GM21717 (cell line): Measurements from ENCODE around the gene SHISA6.

Experiments used
- ATAC-seq: cut with Tn5 transposase; IDR thresholded peaks from one replicate; pipeline ENCODE4 v1.9.1; 2021; ENCODE audit warnings: mild to moderate bottlenecking, moderate library complexity; ENCODE audit not compliant: unreplicated experiment

Gene SHISA6

DNA sequence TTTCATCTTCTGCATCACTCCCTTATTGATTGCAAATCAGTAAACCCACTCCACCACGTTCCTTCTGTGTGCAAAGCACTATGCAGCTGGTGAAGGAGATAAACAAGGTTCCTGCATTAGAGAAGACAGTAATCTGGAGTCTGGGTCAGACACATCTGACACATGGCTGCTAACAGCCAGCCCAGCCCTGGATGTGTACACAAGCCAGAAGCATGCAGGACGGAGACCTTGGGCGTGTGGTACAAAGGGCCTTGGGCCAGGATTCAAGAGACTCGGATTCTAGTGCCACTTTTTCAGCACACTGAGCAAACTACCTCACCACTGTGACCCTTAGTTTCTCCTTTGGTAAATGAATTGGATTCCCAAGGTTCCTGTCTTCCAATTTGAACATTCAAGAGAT, 270.7 kb downstream of the SHISA6 start:
- no peak for ATAC-seq

DNA sequence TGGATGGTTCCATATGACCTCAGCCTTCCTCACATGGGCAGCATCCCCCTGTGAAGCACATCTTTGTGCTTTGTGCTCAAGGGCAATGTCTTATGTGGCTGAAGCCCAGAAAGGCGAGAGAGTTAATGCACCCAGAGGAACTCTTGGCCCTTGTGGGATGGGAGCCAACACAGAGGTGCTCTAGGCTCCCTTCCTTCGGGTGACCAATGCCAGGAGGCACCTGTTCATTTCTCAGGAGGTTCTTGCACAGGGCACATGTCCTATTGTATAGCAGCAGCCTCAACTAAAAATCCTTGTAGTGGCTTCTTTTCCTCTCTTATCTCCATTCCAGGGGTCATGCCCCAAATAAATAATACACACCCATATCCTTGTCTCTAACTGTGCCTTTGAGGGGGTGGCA, 273.6 kb downstream of the SHISA6 start:
- ATAC-seq = no peak

DNA sequence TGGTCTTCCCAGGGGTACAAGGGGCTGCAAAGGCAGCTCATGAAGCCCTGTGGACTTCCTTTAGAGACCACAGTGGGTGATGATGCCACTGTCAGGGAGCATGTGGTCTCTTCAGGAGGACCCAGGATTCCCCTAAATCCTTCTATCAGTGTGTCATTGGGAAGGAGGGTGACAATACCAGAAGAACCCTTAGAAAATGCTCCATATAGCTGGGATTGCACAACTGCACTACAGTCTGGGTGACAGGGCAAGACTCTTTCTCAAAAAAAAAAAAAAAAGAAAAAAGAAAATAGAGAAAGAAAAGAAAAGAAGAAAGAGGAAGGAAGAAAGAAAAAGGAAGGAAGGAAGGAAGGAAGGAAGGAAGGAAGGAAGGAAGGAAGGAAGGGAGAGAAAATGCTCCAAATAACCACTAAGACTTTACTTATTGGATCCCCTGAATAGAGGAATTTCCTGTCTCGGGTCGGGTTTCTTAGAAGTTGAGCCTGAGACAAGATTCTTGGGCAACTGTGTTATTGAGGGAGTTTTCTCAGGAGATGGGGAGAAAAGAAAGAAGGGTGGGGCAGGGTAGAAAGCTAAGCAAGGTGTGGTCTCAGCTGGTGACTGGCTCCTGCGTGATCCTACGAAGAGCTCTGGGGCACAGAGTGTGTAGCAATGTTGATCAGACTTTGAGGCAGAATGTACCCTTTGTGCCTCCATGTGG, 274.1 kb downstream of the SHISA6 start:
- ATAC-seq = no peak

DNA sequence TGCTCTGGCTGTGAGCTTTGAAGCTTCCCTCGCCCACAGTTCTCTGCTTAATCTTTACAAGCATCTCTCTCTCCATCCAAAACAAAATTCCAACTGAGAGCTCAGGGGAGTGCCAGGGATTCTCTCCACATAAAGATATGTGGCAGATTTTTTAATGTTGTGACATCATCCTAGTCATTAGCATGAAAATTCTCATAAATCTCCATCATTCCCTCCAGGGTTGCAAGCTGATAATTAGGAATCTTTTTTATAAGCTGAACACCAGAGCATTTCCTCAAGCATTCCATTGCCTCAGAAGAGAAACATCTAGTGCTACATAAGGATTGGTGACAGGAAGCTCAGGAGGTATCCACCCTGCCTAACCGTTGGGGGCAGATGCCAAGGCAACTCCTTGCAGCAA, 274.9 kb downstream of the SHISA6 start:
- ATAC-seq = no peak

DNA sequence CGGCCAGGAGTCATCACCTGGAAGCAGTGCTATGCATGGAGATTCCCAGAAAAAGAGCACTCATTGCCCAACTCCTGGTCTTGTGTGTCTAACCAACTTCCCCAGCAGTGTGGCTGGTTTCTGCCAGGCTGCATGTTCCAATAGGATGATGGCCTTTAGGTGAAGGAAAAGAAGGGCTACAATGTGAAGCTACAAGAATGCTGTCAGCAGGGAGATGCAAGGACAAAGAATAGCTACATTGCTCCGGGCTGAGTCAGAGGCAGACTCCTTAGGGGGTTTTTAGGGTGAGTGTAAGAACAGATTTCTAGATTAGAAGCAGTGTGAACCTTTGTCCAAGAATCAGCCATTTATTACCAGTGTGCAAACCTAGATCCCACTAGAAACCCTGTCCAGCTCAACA, 294.2 kb downstream of the SHISA6 start:
- ATAC-seq = no peak

DNA sequence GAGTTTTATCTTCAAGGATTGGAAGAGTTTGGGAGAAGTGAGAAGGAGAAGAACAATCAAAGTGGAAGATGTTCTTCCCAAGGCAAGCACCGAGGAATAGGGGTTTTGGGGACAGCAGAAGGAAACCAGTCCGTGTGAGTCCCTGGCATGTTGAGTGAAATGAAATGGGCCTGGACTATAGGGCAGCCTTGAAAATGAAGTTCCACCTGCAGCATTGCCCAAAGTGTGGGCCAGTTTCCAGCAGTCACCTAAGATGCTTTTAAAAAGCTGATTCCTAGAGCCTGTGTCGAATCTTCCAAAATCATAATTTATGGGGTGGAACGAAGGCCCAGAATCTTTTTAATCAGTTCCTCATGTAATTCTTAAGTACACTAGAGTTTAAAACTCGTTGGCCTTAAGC, 297.4 kb downstream of the SHISA6 start:
- ATAC-seq = no peak

DNA sequence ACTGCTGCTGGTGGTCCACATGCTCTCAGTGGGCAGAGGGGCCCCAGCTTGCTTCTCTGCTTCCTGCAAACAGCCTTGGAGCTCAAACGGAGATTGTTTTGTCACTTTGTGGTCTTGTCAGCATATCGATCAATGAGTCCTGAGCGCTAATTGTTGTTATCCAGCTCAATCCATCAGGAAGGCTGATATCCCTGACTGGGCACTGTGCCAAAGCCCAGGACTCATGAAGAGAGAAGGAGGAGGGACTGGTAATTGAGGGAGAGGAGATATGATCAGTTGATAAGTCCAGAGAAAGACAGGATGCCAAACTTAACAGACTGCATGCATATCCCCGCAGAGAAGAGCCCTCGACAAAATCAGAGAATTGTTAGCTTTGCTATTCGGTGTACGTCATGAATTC, 298.6 kb downstream of the SHISA6 start:
- no peak for ATAC-seq

DNA sequence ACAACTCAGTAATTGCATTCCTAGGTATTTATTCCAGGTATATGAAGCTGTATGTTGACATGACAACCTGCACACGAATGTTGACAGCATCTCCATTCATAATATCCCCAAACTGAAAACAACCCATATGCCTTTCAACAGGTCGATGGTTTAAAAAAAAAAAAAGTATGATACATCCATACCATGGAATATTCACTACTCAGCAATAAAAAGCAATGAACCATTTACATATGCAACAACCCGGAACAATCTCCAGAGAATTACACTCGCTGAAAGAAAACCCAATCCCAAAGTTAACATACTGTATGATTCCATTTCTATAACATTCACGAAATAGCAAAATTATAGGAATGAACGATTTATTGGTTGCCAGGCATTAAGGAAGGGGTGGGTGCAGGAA, 304.0 kb downstream of the SHISA6 start:
- no peak for ATAC-seq

DNA sequence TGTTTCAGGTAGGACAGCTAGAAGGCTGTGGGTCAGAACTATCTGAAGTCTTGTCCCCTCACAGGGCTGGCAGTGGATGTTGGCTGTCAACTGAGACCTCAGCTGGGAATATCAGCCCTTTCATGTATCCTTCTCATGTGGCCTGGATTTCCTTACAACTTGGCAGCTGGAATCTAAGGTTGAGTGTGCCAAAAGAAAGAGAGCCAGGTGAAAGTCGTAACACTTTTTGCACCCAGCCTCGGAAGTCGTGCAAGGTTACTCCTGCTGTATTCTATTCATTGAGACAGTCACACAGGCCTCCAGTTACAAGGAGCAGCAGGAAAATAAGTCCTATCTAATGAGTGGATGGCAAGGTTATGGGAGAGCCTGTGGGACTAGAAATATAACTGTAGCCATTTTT, 304.7 kb downstream of the SHISA6 start:
- ATAC-seq = no peak

DNA sequence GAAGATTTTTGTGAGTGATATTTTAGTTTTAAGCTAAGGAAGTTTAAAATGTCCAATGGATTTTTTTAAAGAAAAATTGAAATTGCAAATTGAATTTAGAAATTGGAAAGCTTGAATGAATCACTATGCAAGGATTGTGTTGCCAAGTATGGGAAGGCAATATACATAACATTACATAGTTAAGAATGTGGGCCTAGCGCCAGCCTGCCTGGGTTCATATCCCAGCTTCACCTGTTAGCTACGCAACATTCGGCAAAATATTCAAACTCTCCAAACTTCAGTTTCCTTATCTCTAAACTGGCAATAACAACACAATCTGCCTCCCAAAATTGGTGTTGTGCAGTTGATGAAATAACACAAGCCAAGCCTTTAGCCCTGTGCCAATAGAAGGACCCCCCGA, 306.8 kb downstream of the SHISA6 start:
- ATAC-seq = no peak

DNA sequence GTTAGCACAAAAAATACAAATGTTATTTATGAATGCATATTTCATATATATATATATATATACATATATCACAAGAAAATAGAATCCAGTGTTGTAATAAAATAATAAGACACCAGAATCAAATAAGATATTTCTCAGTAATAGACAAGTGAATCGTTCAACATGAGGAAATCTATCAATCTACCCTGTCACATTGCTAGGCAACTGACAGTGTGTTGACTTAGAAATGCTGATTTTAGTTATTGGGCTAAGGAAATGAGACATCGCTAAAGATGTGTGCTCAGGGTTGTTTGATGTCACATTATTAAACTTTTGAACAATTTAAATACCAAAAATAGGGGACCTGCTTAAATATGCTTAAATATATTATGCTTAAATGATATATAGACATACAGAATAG, 307.4 kb downstream of the SHISA6 start:
- no peak for ATAC-seq

DNA sequence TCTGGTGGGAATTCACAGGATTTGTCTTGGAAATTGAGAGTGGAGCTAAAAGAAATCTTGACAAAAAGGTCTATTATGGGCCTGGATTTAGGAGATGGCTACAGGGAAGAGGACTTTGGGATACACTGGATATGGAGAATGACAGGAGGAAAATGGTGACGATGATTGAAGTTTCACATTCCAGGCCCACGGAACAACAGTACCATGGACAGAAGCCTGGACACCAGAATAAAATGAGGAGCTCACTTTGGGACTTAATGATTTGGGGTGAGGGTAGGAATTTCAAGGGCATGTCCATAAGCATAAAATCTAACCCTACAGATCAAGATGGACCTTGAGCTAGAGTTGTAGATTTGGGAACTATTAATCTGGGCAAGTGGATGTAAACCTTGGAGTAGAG, 309.4 kb downstream of the SHISA6 start:
- no peak for ATAC-seq

DNA sequence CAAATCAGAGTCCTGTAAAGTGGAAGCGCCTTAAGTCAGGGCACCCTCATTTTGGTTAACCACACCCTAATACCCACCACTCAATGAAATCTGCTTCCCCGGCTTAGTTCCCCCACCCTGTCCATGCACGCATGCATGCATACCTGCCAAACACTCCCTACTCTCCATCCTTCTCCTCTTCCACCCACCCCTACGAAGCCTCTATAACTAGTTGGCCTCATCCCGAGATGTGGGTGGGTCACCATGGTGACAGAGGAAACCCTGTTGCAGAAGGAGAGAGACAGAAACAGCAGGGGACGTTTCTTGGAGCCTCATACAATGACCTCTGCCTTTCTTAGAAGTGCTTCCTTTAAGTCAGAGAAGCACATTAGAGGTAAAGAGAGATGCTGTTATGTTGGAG, 310.4 kb downstream of the SHISA6 start:
- ATAC-seq = no peak

DNA sequence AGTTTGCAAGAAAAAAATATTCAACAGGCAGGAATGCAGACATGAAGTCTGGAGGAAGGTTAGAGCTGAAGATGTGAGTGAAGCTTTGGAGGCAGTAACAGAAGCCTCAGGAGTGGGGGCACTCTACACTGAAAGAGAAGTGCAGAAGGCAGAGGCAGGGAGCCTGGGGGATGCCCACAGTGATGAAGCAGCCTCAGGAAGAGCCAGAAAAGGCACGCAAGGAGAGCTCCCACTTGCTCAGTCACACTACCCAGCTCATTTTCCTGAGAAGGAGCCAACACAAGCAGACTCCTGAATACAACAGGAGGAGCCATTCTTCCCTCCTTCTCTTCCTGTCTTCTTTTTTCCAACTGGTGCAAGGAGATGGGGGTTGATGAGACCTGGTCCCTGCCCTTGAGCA, 312.1 kb downstream of the SHISA6 start:
- no peak for ATAC-seq

DNA sequence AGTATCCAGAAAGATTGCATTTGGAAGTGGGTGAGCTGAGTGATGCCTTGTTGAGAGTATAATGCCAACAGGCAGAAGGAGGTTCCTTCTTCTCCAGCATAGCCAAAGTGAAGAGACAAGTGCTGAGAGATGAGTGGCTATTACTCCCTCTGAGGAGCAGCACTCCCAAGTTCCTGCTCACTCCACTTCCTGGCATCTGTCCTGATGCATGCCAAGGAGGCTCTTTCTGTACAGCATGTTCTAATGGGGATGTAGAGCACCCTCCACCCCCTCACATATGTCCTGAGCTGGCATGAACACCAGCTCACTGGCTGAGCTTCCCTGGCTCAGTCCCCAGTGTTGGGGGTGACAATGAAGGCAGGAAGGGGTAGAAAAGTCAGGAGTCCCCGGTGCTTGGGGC, 313.0 kb downstream of the SHISA6 start:
- ATAC-seq = no peak

DNA sequence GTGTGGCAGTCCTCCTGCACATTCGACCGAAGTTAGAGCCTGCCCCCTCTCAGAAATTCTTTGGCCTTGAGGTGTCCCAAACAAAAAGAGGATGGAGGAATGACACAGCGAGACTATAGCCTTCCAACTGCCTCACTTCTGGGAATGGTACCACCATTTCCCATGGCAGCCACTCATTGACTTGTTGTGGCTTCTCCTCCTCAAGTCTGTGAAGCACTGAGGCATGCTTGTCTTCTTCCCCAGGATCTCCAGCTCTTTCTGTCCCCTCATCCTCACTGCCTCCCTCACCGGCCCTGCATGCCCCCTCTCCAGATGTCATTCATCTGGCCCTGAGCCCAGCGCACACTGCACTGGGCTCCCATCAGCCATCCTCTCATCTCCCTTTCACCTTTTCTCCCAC, 313.5 kb downstream of the SHISA6 start:
- no peak for ATAC-seq

DNA sequence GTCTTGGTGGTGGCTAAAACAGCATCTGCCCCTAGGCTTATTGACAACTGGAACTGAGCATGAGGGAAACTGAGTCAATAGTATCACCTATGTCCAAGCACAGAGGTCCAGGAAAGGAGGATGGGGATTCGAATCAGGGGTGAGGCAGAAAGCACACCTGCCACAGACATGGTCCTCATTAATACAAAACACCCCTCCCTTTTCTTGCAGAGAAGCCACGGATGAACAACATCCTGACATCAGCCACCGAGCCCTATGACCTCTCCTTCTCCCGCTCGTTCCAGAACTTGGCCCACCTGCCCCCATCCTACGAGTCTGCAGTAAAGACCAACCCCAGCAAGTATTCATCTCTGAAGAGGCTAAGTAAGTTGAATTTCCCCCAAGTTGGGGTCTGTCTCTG, 314.5 kb downstream of the SHISA6 start:
- no peak for ATAC-seq

DNA sequence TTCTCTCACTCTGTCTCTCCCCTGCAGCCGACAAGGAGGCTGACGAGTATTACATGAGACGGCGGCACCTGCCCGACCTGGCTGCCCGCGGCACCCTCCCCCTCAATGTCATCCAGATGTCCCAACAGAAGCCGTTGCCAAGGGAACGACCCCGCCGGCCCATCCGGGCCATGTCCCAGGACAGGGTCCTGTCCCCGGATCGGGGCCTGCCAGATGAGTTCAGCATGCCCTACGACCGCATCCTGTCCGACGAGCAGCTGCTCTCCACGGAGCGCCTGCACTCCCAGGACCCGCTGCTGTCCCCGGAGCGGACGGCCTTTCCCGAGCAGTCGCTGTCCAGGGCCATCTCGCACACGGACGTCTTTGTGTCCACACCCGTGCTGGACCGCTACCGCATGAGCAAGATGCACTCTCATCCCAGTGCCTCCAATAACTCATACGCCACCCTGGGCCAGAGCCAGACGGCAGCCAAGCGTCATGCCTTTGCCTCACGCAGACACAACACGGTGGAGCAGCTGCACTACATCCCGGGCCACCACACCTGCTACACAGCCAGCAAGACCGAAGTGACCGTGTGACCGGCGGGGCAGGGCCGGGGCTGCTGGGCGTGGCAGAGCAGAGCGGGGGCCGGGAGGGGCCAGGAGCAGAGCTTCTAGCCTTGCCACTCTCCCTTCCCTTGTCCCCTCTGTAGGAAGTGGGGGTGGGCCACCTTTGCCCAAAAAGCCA, 316.9 kb downstream of the SHISA6 start:
- no peak for ATAC-seq

DNA sequence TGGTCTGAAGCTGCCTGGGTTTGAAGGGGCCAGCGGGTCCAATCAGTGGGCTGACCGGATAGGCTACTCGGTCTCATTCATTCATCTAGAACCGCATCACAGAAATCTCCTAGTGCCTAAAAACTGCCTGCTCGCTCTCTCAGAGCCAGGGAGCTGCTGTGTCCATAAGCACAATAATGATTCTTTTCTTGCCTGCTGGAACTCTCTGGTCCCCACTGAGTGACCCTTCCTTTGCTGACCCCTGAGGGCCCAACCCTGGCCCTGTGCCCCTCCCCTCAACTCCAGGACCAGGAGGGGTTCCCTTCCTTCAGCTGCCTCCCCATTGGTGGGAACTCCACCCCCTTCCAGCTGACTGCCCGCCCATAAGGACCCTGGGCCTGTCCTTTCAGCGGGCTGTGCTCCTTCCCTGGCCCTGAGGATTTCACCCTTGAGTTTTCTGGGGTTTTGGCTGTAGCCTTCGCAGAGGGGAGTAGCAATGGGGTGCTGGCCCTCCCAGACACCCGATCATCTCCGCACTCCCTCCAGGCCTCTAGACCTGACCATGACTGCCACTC, 317.7 kb downstream of the SHISA6 start:
- ATAC-seq = no peak

DNA sequence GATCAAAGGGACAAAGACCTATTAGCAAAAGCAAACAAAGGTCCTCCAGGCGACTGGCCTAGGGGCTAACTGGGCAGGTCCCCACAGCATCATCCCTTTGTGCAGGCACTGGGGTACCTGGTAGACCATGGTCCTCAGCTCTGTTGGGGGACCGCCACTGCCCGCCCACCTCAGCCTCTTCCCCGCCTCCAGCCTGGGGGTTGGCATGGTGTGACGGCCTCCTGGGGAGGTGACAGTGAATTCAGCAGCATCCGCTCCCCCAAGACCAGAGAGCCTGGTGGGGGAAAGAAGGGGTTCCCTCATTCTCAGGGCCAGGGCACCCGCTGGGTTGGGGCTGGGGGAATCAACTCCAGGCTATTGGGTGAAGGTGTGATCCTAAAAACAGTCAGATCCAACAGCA, 318.6 kb downstream of the SHISA6 start:
- ATAC-seq = no peak

DNA sequence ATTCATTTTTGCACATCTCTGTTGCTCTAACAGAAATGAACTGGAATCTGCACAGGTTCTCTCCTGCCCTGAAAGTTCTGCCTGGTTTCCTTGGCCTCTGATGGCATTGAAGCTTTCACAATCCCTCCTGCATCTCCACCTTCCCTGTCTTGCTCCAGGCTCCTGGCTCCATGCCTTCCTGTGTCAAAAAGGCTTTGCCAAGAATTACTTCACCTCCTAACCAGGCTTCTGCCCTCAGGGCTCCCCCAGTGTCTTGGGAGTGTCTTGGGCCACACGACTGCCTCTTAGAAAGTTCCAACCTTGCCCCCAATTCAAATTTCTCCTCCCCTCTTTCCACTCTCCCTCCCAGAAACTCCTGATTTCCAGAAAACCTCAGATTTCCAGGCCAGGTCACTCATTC, 320.3 kb downstream of the SHISA6 start:
- ATAC-seq = no peak

DNA sequence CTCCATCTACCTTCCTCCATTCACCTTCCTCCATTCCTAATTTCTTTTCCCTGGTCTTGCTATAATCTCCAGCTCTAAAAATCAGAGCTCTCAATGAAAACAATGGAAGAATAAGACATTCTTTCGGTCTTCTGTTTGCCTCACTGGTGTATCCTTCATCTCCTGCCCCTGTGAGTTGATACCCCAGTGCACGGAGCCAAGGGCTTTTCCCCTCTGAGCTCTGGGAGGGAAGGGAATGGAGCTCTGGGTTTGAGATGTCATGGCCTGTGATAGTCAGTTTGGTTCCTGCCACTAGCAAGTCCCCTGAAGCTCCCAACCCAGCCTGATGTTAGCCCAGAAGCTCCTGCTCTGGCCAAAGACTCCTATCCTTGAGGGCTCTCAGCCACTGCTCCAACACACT, 320.7 kb downstream of the SHISA6 start:
- ATAC-seq = no peak
